SH-SY5Y (cell line): ENCODE results near the gene BORCS8.

Experiments used
- GATA2 ChIP-seq: IDR thresholded peaks from 2 replicates; pipeline ENCODE4 v1.6.1; 2011; ENCODE audit warnings: mild to moderate bottlenecking, low read depth, low read length
- GATA3 ChIP-seq: IDR thresholded peaks from 2 replicates; pipeline ENCODE4 v1.6.1; 2011; ENCODE audit warnings: low read depth, mild to moderate bottlenecking, low read length, moderate library complexity

DNA sequence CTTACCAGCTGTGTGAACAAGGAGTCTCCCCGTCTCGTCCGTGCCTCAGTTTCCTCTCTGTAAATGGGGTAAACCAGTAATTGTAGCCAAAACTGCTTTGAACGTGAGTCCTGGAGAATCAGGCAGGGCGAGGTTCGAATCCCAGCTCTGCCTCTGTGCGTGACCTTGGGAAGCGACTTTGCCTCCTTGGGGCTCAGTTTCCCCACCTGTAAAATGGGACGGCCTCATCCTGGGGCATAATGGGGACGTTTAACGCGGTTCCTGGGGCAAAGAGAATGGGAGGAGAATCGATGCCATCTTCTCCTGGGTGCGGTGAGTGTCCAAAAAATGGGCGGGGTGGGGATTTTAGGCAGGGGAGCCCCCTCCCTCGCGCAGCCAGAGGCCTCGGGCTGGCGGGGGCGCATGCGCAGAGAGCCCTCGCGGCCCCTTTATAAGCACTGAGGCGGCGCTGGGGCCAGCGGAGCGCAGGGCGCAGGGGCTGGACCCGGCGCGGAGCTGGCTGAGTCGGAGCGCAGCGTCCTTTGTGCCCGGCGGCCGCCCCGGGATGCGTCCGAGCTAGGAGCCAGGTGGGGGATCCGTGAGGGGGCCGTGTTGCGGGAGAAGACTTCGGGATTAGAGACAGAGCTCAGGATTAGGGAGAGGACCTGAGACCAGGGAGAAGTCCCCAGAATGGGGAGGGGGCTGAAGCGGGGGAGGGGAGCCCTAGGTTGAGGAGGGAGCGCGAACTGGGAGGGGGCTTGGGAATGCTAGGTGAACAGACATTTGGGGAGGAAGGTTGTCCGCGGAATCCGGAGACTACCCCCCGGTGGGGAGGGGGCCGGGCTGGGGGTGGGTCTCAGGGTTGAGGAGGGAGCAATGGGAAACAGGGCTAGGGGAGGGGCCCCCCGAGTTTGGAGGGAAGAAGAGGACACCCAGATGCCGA lies 19.8 kb upstream of the BORCS8 start, which contains the start of gene NCAN:
- TF ChIP-seq GATA3: no peak
- TF ChIP-seq GATA2: no peak
